H1 (cell line): ENCODE results near the gene PGM2L1. TPM values are rescaled to one million over a fixed set of nuclear protein-coding genes. Genes with fewer than 3 reads are reported as not detected.
"Not testable (repeated sequence)": the region's sequence is repeated elsewhere in the genome, so short reads cannot be mapped to it uniquely, and the experiment has no call there.

Source experiments
- CTCF ChIA-PET: fragments of 300-600 bp; sonication (Branson Sonifier 250); formaldehyde crosslinking; loops from one replicate; lab custom pipeline; 2021; ENCODE audit not compliant: partially characterized antibody; lab: Charles Lee
- POLR2A ChIA-PET: fragments of 300-600 bp; sonication (Branson Sonifier 250); formaldehyde crosslinking; loops from one replicate; lab custom pipeline; 2021; ENCODE audit warnings: inconsistent platforms; ENCODE audit not compliant: partially characterized antibody; lab: Charles Lee
- DNase-seq, 2 experiments: peaks; one replicate each; pipeline versions ENCODE4 v3.0.0 to v3.0.0-alpha.2; 2010 to 2022; ENCODE audit warnings: low spot score in 2 of 2, low read depth in 1 of 2, mixed read lengths in 1 of 2
- FAIRE-seq: peaks from 2 replicates; lab custom pipeline; 2011; peaks lifted over from hg19 to GRCh38; lab: Jason Lieb, UNC
- H2AFZ ChIP-seq: 2 replicates; pipeline ENCODE4 v1.8.1; 2012; ENCODE audit warnings: low read length, inconsistent platforms
- H2AK5ac ChIP-seq: 2 replicates; pipeline ENCODE4 v1.6.1; 2013; ENCODE audit warnings: low read depth, low read length
- H2BK120ac ChIP-seq: replicated peaks from 2 replicates; pipeline ENCODE3; 2013; ENCODE audit warnings: low read depth, low read length, inconsistent platforms
- H2BK12ac ChIP-seq: 2 replicates; pipeline ENCODE4 v1.6.1; 2013; ENCODE audit warnings: low read depth, low read length
- H2BK15ac ChIP-seq: 2 replicates; pipeline ENCODE4 v1.6.1; 2013; ENCODE audit warnings: low read length
- H2BK20ac ChIP-seq: 2 replicates; pipeline ENCODE4 v1.6.1; 2013; ENCODE audit warnings: low read length
- H2BK5ac ChIP-seq: 2 replicates; pipeline ENCODE4 v1.6.1; 2013; ENCODE audit warnings: low read depth, low read length
- H3K14ac ChIP-seq: 2 replicates; pipeline ENCODE4 v1.6.1; 2013; ENCODE audit warnings: inconsistent platforms; ENCODE audit not compliant: insufficient read length
- H3K18ac ChIP-seq: 2 replicates; pipeline ENCODE4 v1.6.1; 2013; ENCODE audit warnings: low read length; ENCODE audit errors: extremely low read depth
- H3K23ac ChIP-seq: 2 replicates; pipeline ENCODE4 v1.6.1; 2013; ENCODE audit warnings: inconsistent platforms; ENCODE audit not compliant: insufficient read length
- H3K23me2 ChIP-seq: 2 replicates; pipeline ENCODE4 v1.6.1; 2013; ENCODE audit warnings: low read depth, low read length
- H3K27ac ChIP-seq: 2 replicates; pipeline ENCODE4 v1.6.1; 2011; ENCODE audit warnings: low read depth, low read length, inconsistent platforms
- H3K27me3 ChIP-seq, 4 experiments: replicated peaks in 1 of 4; 1 replicate in 1 of 4; 2 replicates in 3 of 4; pipeline versions ENCODE4 v1.6.1 to v1.8.1; 2011 to 2013; ENCODE audit warnings: low read length in 3 of 4, mild to moderate bottlenecking in 3 of 4, inconsistent platforms in 2 of 4, mixed read lengths in 2 of 4, moderate library complexity in 1 of 4; ENCODE audit not compliant: control insufficient read depth in 3 of 4, insufficient read depth in 3 of 4; ENCODE audit errors: extremely low read depth in 1 of 4
- H3K36me3 ChIP-seq, 4 experiments: 2 replicates each; pipeline versions ENCODE4 v1.6.1 to v1.8.1; 2011 to 2013; ENCODE audit warnings: mild to moderate bottlenecking in 4 of 4, low read length in 3 of 4, moderate library complexity in 2 of 4, control low read depth in 1 of 4, inconsistent platforms in 1 of 4; ENCODE audit not compliant: insufficient read depth in 4 of 4, control insufficient read depth in 2 of 4
- H3K4ac ChIP-seq: replicated peaks from 2 replicates; pipeline ENCODE3; 2013; ENCODE audit warnings: low read length, low read depth, mixed read lengths, inconsistent platforms; ENCODE audit not compliant: insufficient read length
- H3K4me1 ChIP-seq, 4 experiments: replicated peaks in 1 of 4; 1 replicate in 1 of 4; 2 replicates in 3 of 4; pipeline versions ENCODE4 v1.6.1 to v1.8.1; 2011 to 2013; ENCODE audit warnings: low read length in 3 of 4, inconsistent platforms in 2 of 4, mixed read lengths in 1 of 4; ENCODE audit not compliant: insufficient read depth in 4 of 4, control insufficient read depth in 3 of 4
- H3K4me2 ChIP-seq, 2 experiments: 2 replicates each; pipeline versions ENCODE4 v1.6.1 to v1.8.1; 2011 to 2013; ENCODE audit warnings: low read depth in 2 of 2, low read length in 2 of 2, control low read depth in 1 of 2, inconsistent platforms in 1 of 2, mild to moderate bottlenecking in 1 of 2; ENCODE audit not compliant: insufficient read depth in 1 of 2
- H3K4me3 ChIP-seq, 4 experiments: fragments of 200-600, 300-600 bp in 1 of 4; sonication (generic), shearing (Covaris generic), sonication (Bioruptor Twin) in 1 of 4; 2 replicates each; pipeline versions ENCODE4 v1.5.1 to v1.8.1; 2011 to 2016; ENCODE audit warnings: low read length in 4 of 4, low read depth in 3 of 4, control low read depth in 2 of 4, inconsistent platforms in 2 of 4, mild to moderate bottlenecking in 2 of 4, mixed read lengths in 1 of 4, moderate library complexity in 1 of 4; ENCODE audit not compliant: insufficient read depth in 2 of 4; ENCODE audit errors: extremely low read depth in 1 of 4
- H3K56ac ChIP-seq: replicated peaks from 2 replicates; pipeline ENCODE3; 2013; ENCODE audit warnings: low read depth, mild to moderate bottlenecking, mixed read lengths, low read length, inconsistent platforms; ENCODE audit not compliant: insufficient read length
- H3K79me1 ChIP-seq: 2 replicates; pipeline ENCODE4 v1.6.1; 2013; ENCODE audit warnings: low read depth, low read length, control low read depth
- H3K79me2 ChIP-seq, 2 experiments: 2 replicates each; pipeline versions ENCODE4 v1.6.1 to v1.8.1; 2012 to 2013; ENCODE audit warnings: low read length in 2 of 2, mild to moderate bottlenecking in 2 of 2, inconsistent platforms in 1 of 2; ENCODE audit not compliant: insufficient read depth in 2 of 2, control insufficient read depth in 1 of 2
- H3K9ac ChIP-seq, 4 experiments: replicated peaks in 1 of 4; 1 replicate in 1 of 4; 2 replicates in 3 of 4; pipeline versions ENCODE4 v1.6.1 to v1.8.1; 2011 to 2013; ENCODE audit warnings: low read depth in 3 of 4, low read length in 3 of 4, control low read depth in 2 of 4, mild to moderate bottlenecking in 2 of 4, moderate library complexity in 2 of 4, inconsistent platforms in 1 of 4; ENCODE audit errors: extremely low read depth in 1 of 4
- H3K9me3 ChIP-seq, 2 experiments: 2 replicates each; pipeline versions ENCODE4 v1.6.1 to v1.8.1; 2012 to 2013; ENCODE audit warnings: mild to moderate bottlenecking in 2 of 2, moderate library complexity in 2 of 2, control low read depth in 1 of 2, inconsistent platforms in 1 of 2, low read depth in 1 of 2, low read length in 1 of 2, mixed read lengths in 1 of 2; ENCODE audit not compliant: insufficient read depth in 2 of 2
- H4K20me1 ChIP-seq, 2 experiments: replicated peaks in 1 of 2; 2 replicates each; pipeline versions ENCODE3 to v1.8.1; 2011 to 2013; ENCODE audit warnings: inconsistent platforms in 2 of 2, low read length in 2 of 2, mild to moderate bottlenecking in 1 of 2; ENCODE audit not compliant: insufficient read depth in 2 of 2, control insufficient read depth in 1 of 2
- H4K5ac ChIP-seq: 2 replicates; pipeline ENCODE4 v1.6.1; 2013; ENCODE audit warnings: low read length, low read depth, mixed read lengths, inconsistent platforms; ENCODE audit not compliant: insufficient read length
- H4K8ac ChIP-seq: 2 replicates; pipeline ENCODE4 v1.8.0; 2013; ENCODE audit warnings: mild to moderate bottlenecking, moderate library complexity, low read length, inconsistent platforms; ENCODE audit not compliant: insufficient read depth; ENCODE audit errors: extremely low read depth
- H4K91ac ChIP-seq: replicated peaks from 2 replicates; pipeline ENCODE3; 2013; ENCODE audit warnings: low read length, mixed read lengths, inconsistent platforms; ENCODE audit not compliant: insufficient read length
- TAF7 ChIP-seq: optimal IDR thresholded peaks from 2 replicates; pipeline ENCODE3; 2011; ENCODE audit warnings: low read depth, mild to moderate bottlenecking, inconsistent platforms, low read length, moderate library complexity, borderline replicate concordance
- TEAD4 ChIP-seq: IDR thresholded peaks from 2 replicates; pipeline ENCODE4 v1.6.1; 2012; ENCODE audit warnings: low read depth, low read length, inconsistent platforms, mixed read lengths
- WGBS, 2 experiments: shearing (Covaris generic) in 1 of 2; methylation state at CpG; one replicate each; pipeline versions ENCODE4 v1.1.6 to v1.1.7; 2013 to 2015; ENCODE audit warnings: low lambda C conversion rate in 2 of 2, mixed read lengths in 2 of 2, inconsistent platforms in 1 of 2, low coverage in 1 of 2, missing lambda C conversion rate in 1 of 2; ENCODE audit not compliant: insufficient replicate concordance in 2 of 2, insufficient coverage in 1 of 2, insufficient read length in 1 of 2; ENCODE audit errors: extremely low coverage in 1 of 2, missing lambda C conversion rate in 1 of 2; 5-methylcytosine and 5-hydroxymethylcytosine counted together
- polyA plus RNA-seq, 7 experiments: library from polyadenylated mRNA; depleted of rRNA in 3 of 7; stranded (reverse) in 5 of 7; unstranded in 2 of 7; fragments of >200 nt in 5 of 7; fragments of 200-250 nt in 2 of 7; gene quantifications; 1 replicate in 5 of 7; 2 replicates in 1 of 7; 4 replicates in 1 of 7; pipeline versions ENCODE4 v1.2.1 to v1.2.3, GENCODE V29; 2011 to 2013; ENCODE audit warnings: missing spikeins in 2 of 7, mixed read lengths in 2 of 7
- total RNA-seq: library from RNA; stranded (reverse); fragmentation: NEBNext Ultra II Directional; extraction: Animal tissue kit (Norgen Biotek cat#: 25700); gene quantifications from 2 replicates; pipeline ENCODE4 v1.2.1, GENCODE V29; 2021

The PGM2L1 gene
- total and polyA plus RNA-seq, 2 of the 8 experiments (the other 6 are each of a cell fraction or from before 2014, with no cell fraction given) = 5.0 to 42.7 TPM

GRCh38 chr11:74366576-74366975, 31.7 kb downstream of the PGM2L1 start:
- no peak overlapping the region for H2BK12ac ChIP-seq
- no peak overlapping the region for H3K56ac ChIP-seq
- H3K27ac ChIP-seq = no peak overlapping the region
- DNase-seq (no peak), FAIRE-seq (no peak)
- H3K9me3 ChIP-seq = no peaks in the 10 kb centered on the region
- H4K5ac ChIP-seq = no peak overlapping the region
- H3K4me1 ChIP-seq = no peaks in the 10 kb centered on the region
- peaks cover 4% of the 10 kb centered on the region; the same call in 1 of the 2 replicates for H3K23me2 ChIP-seq
- H2BK20ac ChIP-seq = no peak overlapping the region
- no peaks in the 10 kb centered on the region for H4K20me1 ChIP-seq
- no peak overlapping the region for H2BK120ac ChIP-seq
- no peak overlapping the region for H3K4me3 ChIP-seq
- TF ChIP-seq TAF7 = no peak
- TF ChIP-seq TEAD4 = peak; percentile 59; the same call in 1 of the 2 replicates
- CTCF ChIA-PET = no interaction called here
- POLR2A ChIA-PET = no interaction called here
- no peak overlapping the region for H2AFZ ChIP-seq
- no peak overlapping the region for H3K14ac ChIP-seq
- H2AK5ac ChIP-seq = no peak overlapping the region
- H3K4ac ChIP-seq = no peak overlapping the region
- H3K79me1 ChIP-seq = no peaks in the 10 kb centered on the region
- no peak overlapping the region for H3K9ac ChIP-seq
- H4K91ac ChIP-seq = no peak overlapping the region
- H3K4me2 ChIP-seq = no peak overlapping the region
- no peak overlapping the region for H4K8ac ChIP-seq
- no peak overlapping the region for H2BK5ac ChIP-seq
- H3K79me2 ChIP-seq = no peaks in the 10 kb centered on the region
- no peaks in the 10 kb centered on the region for H3K27me3 ChIP-seq
- H3K36me3 ChIP-seq = peaks cover 0 to 13% (median 3%) of the 10 kb centered on the region in 4 experiments; a peak in 5 of 8 replicates
- WGBS, 2 experiments = 88% methylated on average over 2 of the region's 2 CpGs; no CpG with 5 or more reads in 1 of the 2 experiments
- H3K18ac ChIP-seq = no peak overlapping the region
- no peak overlapping the region for H2BK15ac ChIP-seq
- no peak overlapping the region for H3K23ac ChIP-seq

GRCh38 chr11:74365805-74366204, 32.4 kb downstream of the PGM2L1 start:
- 100% methylated on average over 2 of the region's 3 CpGs; no CpG with 5 or more reads in 1 of the 2 experiments for WGBS, 2 experiments
- H3K4ac ChIP-seq, H3K4me3 ChIP-seq, H3K79me1 ChIP-seq, H3K23me2 ChIP-seq, H2BK12ac ChIP-seq, H4K5ac ChIP-seq, H3K23ac ChIP-seq, H2BK120ac ChIP-seq, H4K20me1 ChIP-seq, H3K27ac ChIP-seq, FAIRE-seq, H3K4me2 ChIP-seq, DNase-seq, H3K14ac ChIP-seq, CTCF ChIA-PET, H3K4me1 ChIP-seq, H3K9me3 ChIP-seq, H4K8ac ChIP-seq, H3K18ac ChIP-seq, H3K9ac ChIP-seq, POLR2A ChIA-PET, H2BK5ac ChIP-seq, H3K27me3 ChIP-seq, H2AK5ac ChIP-seq, H2BK20ac ChIP-seq, H2AFZ ChIP-seq, H4K91ac ChIP-seq, H2BK15ac ChIP-seq, H3K79me2 ChIP-seq, H3K56ac ChIP-seq: not testable (repeated sequence)
- peaks cover 0 to 20% (median 3%) of the 10 kb centered on the region in 4 experiments; a peak in 6 of 8 replicates for H3K36me3 ChIP-seq
